AG04449 (cell line): Measurements from ENCODE around the gene C2CD4C.
"Not testable (repeated sequence)": the region's sequence is repeated elsewhere in the genome, so short reads cannot be mapped to it uniquely, and the experiment has no call there.

Experiments used
- CTCF ChIA-PET: fragments of 350-600 bp; formaldehyde crosslinking; extraction: SDS; loops from one replicate; lab custom pipeline; 2021; ENCODE audit warnings: antibody characterized with exemption; lab: Yijun Ruan, JAX
- POLR2A ChIA-PET: fragments of 400-600, 350-600 bp; formaldehyde crosslinking; extraction: SDS; loops from one replicate; lab custom pipeline; 2020; ENCODE audit warnings: antibody characterized with exemption, inconsistent platforms; lab: Yijun Ruan, JAX
- DNase-seq: peaks from one replicate; pipeline ENCODE4 v3.0.0-alpha.2; 2010; ENCODE audit warnings: low read depth, low spot score
- H3K4me3 ChIP-seq: 2 replicates; pipeline ENCODE4 v1.5.1; 2011; ENCODE audit warnings: low read depth, mild to moderate bottlenecking, control low read depth, low read length
- TF ChIP-seq, protein P1 (sequence below): IDR thresholded peaks from one replicate; pipeline ENCODE4 v1.5.1; 2011; ENCODE audit warnings: mild to moderate bottlenecking, moderate library complexity, low read length, control low read depth, inconsistent platforms; ENCODE audit not compliant: insufficient read depth; ENCODE audit errors: missing control alignments

The C2CD4C gene

DNA sequence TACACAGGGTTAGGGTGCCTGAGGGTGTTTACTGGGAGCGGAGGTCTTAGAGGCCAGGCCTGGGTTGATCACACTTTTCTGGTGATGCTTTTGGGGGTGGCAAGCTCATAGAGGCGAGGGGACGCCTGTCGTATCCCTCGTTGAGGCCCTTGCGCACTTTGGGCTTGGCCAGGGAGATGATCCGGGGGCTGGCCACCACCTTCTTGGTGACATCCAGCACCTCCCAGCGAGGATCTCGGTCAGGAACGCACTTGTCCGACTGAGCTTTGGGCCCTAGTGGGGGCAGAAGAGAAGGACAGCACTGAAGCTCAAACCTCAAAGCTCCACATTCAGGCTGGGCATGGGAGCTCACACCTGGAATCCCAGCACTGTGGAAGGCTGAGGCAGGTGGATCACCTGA, 46.8 kb downstream of the C2CD4C start:
- ChIA-PET POLR2A (no interaction called here), CTCF (no interaction called here)
- no peak for DNase-seq
- H3K4me3 ChIP-seq: no peak overlapping the region
- TF ChIP-seq, protein P1, sequence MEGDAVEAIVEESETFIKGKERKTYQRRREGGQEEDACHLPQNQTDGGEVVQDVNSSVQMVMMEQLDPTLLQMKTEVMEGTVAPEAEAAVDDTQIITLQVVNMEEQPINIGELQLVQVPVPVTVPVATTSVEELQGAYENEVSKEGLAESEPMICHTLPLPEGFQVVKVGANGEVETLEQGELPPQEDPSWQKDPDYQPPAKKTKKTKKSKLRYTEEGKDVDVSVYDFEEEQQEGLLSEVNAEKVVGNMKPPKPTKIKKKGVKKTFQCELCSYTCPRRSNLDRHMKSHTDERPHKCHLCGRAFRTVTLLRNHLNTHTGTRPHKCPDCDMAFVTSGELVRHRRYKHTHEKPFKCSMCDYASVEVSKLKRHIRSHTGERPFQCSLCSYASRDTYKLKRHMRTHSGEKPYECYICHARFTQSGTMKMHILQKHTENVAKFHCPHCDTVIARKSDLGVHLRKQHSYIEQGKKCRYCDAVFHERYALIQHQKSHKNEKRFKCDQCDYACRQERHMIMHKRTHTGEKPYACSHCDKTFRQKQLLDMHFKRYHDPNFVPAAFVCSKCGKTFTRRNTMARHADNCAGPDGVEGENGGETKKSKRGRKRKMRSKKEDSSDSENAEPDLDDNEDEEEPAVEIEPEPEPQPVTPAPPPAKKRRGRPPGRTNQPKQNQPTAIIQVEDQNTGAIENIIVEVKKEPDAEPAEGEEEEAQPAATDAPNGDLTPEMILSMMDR: no peak

DNA sequence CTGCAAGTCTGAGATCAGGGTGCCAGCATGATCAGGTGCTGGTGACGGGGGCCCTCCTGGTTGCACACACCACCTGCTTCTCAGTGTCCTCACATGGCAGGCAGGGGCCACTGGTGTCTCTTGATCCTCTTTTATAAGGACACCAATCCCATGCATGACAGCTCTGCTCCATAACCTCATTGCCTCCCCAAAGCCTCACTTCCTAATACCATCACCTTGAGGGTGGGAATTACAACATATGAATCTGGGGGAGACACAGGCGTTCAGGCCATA, 49.4 kb downstream of the C2CD4C start:
- ChIA-PET POLR2A (no interaction called here), CTCF (no interaction called here)
- no peak overlapping the region for H3K4me3 ChIP-seq
- no peak for DNase-seq
- TF ChIP-seq, protein P1: no peak

DNA sequence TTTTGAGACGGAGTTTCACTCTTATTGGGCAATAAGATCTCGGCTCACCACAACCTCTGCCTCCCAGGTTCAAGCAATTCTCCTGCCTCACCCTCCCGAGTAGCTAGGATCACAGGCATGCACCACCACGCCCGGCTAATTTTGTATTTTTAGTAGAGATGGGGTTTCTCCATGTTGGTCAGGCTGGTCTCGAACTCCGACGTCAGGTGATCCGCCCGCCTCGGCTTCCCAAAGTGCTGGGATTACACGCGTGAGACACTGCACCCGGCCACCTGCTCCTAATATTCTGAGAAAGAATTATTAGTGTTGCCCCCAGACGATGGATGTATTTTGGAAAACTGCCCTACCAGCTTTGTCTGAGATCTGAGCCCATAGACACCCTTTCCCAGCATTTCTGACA, 53.4 kb downstream of the C2CD4C start:
- H3K4me3 ChIP-seq, CTCF ChIA-PET, DNase-seq, POLR2A ChIA-PET: not testable (repeated sequence)
